GM12878 (cell line): ENCODE results near the gene TMTC1.

Experiments
- CREB1 ChIP-seq: IDR thresholded peaks from 2 replicates; pipeline ENCODE4 v1.6.1; 2012; ENCODE audit warnings: low read depth, mild to moderate bottlenecking, inconsistent platforms
- CTCF ChIP-seq, 3 experiments: IDR thresholded peaks in 2 of 3; conservative IDR thresholded peaks in 1 of 3; 2 replicates each; pipeline ENCODE4 v1.5.1; 2011; ENCODE audit warnings: low read depth in 3 of 3, low read length in 3 of 3, mild to moderate bottlenecking in 3 of 3, control low read depth in 2 of 3, moderate library complexity in 2 of 3, inconsistent platforms in 1 of 3, mixed read lengths in 1 of 3; ENCODE audit not compliant: control insufficient read depth in 2 of 3, insufficient read depth in 1 of 3; ENCODE audit errors: extremely low read depth in 1 of 3
- ETV6 ChIP-seq, 2 experiments: fragments of 450-650 bp in 1 of 2; IDR thresholded peaks in 1 of 2; conservative IDR thresholded peaks in 1 of 2; 2 replicates each; pipeline ENCODE4 v1.6.1; 2014; ENCODE audit warnings: antibody characterized with exemption in 1 of 2, borderline replicate concordance in 1 of 2, low read depth in 1 of 2, mild to moderate bottlenecking in 1 of 2, moderate library complexity in 1 of 2
- FOXM1 ChIP-seq: IDR thresholded peaks from 2 replicates; pipeline ENCODE4 v1.6.1; 2012; ENCODE audit warnings: low read depth, mild to moderate bottlenecking, inconsistent platforms, low read length, moderate library complexity
- HSF1 ChIP-seq: fragments of 150-350 bp; IDR thresholded peaks from 2 replicates; pipeline ENCODE4 v1.6.1; 2014; ENCODE audit warnings: mild to moderate bottlenecking, low read depth, low read length
- MAX ChIP-seq: IDR thresholded peaks from 2 replicates; pipeline ENCODE4 v1.6.1; 2012; ENCODE audit warnings: low read depth, low read length, improper control_type of control experiment
- MYC ChIP-seq: IDR thresholded peaks from 2 replicates; pipeline ENCODE4 v1.6.1; 2011; ENCODE audit warnings: mild to moderate bottlenecking, low read length, moderate library complexity, inconsistent platforms; ENCODE audit not compliant: insufficient read depth, insufficient replicate concordance, insufficient read length, severe bottlenecking
- POLR2A ChIP-seq: IDR thresholded peaks from 2 replicates; pipeline ENCODE4 v1.6.1; 2011; ENCODE audit warnings: low read depth, mild to moderate bottlenecking, low read length
- SMAD1 ChIP-seq: fragments of 450-650 bp; IDR thresholded peaks from 2 replicates; pipeline ENCODE4 v1.6.1; 2018; ENCODE audit warnings: mild to moderate bottlenecking, low read depth; ENCODE audit not compliant: partially characterized antibody

GRCh38 chr12:29595071-29595755 is 188.5 kb downstream of the TMTC1 start:
- TF ChIP-seq ETV6 (conservative IDR thresholded peaks at IDR 0.05 in 1 of 2, IDR thresholded peaks at IDR 0.05 in 1 of 2; ENCODE audit: borderline replicate concordance in 1 of 2, low read depth in 1 of 2): no peak
- TF ChIP-seq FOXM1: no peak
- no peak for TF ChIP-seq CREB1
- TF ChIP-seq CTCF (IDR thresholded peaks at IDR 0.05 in 2 of 3, conservative IDR thresholded peaks at IDR 0.05 in 1 of 3; ENCODE audit: control insufficient read depth in 2 of 3, extremely low read depth in 1 of 3, insufficient read depth in 1 of 3, low read depth in 3 of 3, low read length in 3 of 3): no peak
- TF ChIP-seq POLR2A: no peak
- TF ChIP-seq MAX: no peak
- TF ChIP-seq SMAD1: no peak
- TF ChIP-seq HSF1: no peak
- TF ChIP-seq MYC: no peak
